Keratinocyte (primary cell): ENCODE data around the gene EBLN2. TPM values are rescaled to one million over a fixed set of nuclear protein-coding genes. Genes with fewer than 3 reads are reported as not detected.

ENCODE experiments used
- DNase-seq: peaks from one replicate; pipeline ENCODE4 v3.0.0-alpha.2; 2011; ENCODE audit warnings: low read depth, missing footprints, low spot score
- FAIRE-seq: peaks from 2 replicates; lab custom pipeline; 2011; peaks lifted over from hg19 to GRCh38; lab: Jason Lieb, UNC
- H2AFZ ChIP-seq: 2 replicates; pipeline ENCODE4 v1.6.0; 2012; ENCODE audit warnings: low read length, control low read depth, inconsistent platforms; ENCODE audit not compliant: control insufficient read depth
- H3K27ac ChIP-seq: 2 replicates; pipeline ENCODE4 v1.5.1; 2011; ENCODE audit warnings: low read length; ENCODE audit not compliant: control insufficient read depth, insufficient read depth
- H3K27me3 ChIP-seq: 3 replicates; pipeline ENCODE4 v1.6.0; 2011; ENCODE audit warnings: low read length; ENCODE audit not compliant: control insufficient read depth, insufficient read depth; ENCODE audit errors: extremely low read depth
- H3K36me3 ChIP-seq, 2 experiments: 2 replicates in 1 of 2; 3 replicates in 1 of 2; pipeline ENCODE4 v1.5.1; 2011; ENCODE audit warnings: low read length in 2 of 2, mild to moderate bottlenecking in 1 of 2; ENCODE audit not compliant: control insufficient read depth in 2 of 2, insufficient read depth in 2 of 2; ENCODE audit errors: extremely low read depth in 1 of 2
- H3K4me1 ChIP-seq: 3 replicates; pipeline ENCODE4 v1.5.1; 2011; ENCODE audit warnings: low read length; ENCODE audit not compliant: control insufficient read depth, insufficient read depth; ENCODE audit errors: extremely low read depth
- H3K4me2 ChIP-seq: 3 replicates; pipeline ENCODE4 v1.6.0; 2011; ENCODE audit warnings: low read depth, low read length; ENCODE audit not compliant: control insufficient read depth, insufficient read depth; ENCODE audit errors: extremely low read depth
- H3K4me3 ChIP-seq, 3 experiments: fragments of 200-600 bp in 1 of 3; sonication (generic) in 1 of 3; 2 replicates in 2 of 3; 3 replicates in 1 of 3; pipeline ENCODE4 v1.5.1; 2011 to 2016; ENCODE audit warnings: low read length in 3 of 3, mild to moderate bottlenecking in 3 of 3, control low read depth in 2 of 3, inconsistent platforms in 1 of 3, low read depth in 1 of 3, mixed read lengths in 1 of 3, mixed run types in 1 of 3, moderate library complexity in 1 of 3; ENCODE audit not compliant: control insufficient read depth in 2 of 3, insufficient read depth in 2 of 3; ENCODE audit errors: extremely low read depth in 1 of 3
- H3K79me2 ChIP-seq: 2 replicates; pipeline ENCODE4 v1.6.0; 2012; ENCODE audit warnings: low read length; ENCODE audit not compliant: control insufficient read depth, insufficient read depth
- H3K9ac ChIP-seq: 3 replicates; pipeline ENCODE4 v1.6.0; 2011; ENCODE audit warnings: low read length; ENCODE audit not compliant: control insufficient read depth, insufficient read depth; ENCODE audit errors: extremely low read depth
- H3K9me1 ChIP-seq: 3 replicates; pipeline ENCODE4 v1.6.0; 2011; ENCODE audit warnings: low read length; ENCODE audit not compliant: control insufficient read depth, insufficient read depth; ENCODE audit errors: extremely low read depth
- H3K9me3 ChIP-seq: 2 replicates; pipeline ENCODE4 v1.5.1; 2012; ENCODE audit warnings: low read depth, low read length; ENCODE audit not compliant: control insufficient read depth
- H4K20me1 ChIP-seq: 3 replicates; pipeline ENCODE4 v1.6.0; 2011; ENCODE audit warnings: low read length; ENCODE audit not compliant: control insufficient read depth, insufficient read depth; ENCODE audit errors: extremely low read depth
- CTCF ChIP-seq, 3 experiments: IDR thresholded peaks in 1 of 3; conservative IDR thresholded peaks in 1 of 3; optimal IDR thresholded peaks in 1 of 3; 2 replicates in 2 of 3; 3 replicates in 1 of 3; pipeline versions ENCODE3 to v1.5.1; 2011; ENCODE audit warnings: low read length in 3 of 3, mild to moderate bottlenecking in 3 of 3, moderate library complexity in 2 of 3, control low read depth in 1 of 3, inconsistent platforms in 1 of 3; ENCODE audit not compliant: insufficient read depth in 2 of 3; ENCODE audit errors: extremely low read depth in 1 of 3
- EZH2 ChIP-seq: IDR thresholded peaks from one replicate; pipeline ENCODE4 v1.6.1; 2012; ENCODE audit warnings: inconsistent platforms, mild to moderate bottlenecking, low read length, moderate library complexity
- dilution Hi-C: fragments of 300-500 bp; cut with MboI; formaldehyde crosslinking; loops from one replicate; pipeline ENCODE4 v1.7.0; 2020; ENCODE audit warnings: low sequenced_read_pairs; ENCODE audit not compliant: extremely low pct_ligation_motif_present
- polyA plus RNA-seq, 5 experiments: library from polyadenylated mRNA; depleted of rRNA in 3 of 5; stranded (reverse) in 3 of 5; stranded (forward) in 1 of 5; unstranded in 1 of 5; fragments of >200 nt; gene quantifications; 1 replicate in 1 of 5; 2 replicates in 3 of 5; 3 replicates in 1 of 5; pipeline versions ENCODE4 v1.2.1 to v1.2.3, GENCODE V29; 2011 to 2012; ENCODE audit warnings: missing spikeins in 2 of 5, low read depth in 1 of 5, low replicate concordance in 1 of 5

EBLN2 gene
- polyA plus RNA-seq, 1 donor (not counting 4 experiments of a cell fraction or from before 2014, with no cell fraction given) = 4.0 TPM

GRCh38 chr3:73031573-73032103 is 29.8 kb upstream of the EBLN2 start:
- dilution Hi-C loops = no loop called here
- DNase-seq (no peak), FAIRE-seq (no peak)
- Histone ChIP-seq H3K4me2 (no peak overlapping the region), H3K4me3 (no peak overlapping the region), H3K27ac (no peak overlapping the region), H3K9ac (no peak overlapping the region), H3K27me3 (no peaks in the 10 kb centered on the region), H3K4me1 (peaks cover 32% of the 10 kb centered on the region), H3K9me1 (peaks cover 4% of the 10 kb centered on the region), H3K36me3 (no peaks in the 10 kb centered on the region), H2AFZ (no peak overlapping the region), H3K9me3 (no peaks in the 10 kb centered on the region), H4K20me1 (peaks cover 38% of the 10 kb centered on the region), H3K79me2 (peaks cover 96% of the 10 kb centered on the region)
- TF ChIP-seq EZH2 (no peak), CTCF (optimal IDR thresholded peaks at IDR 0.05 in 1 of 3, IDR thresholded peaks at IDR 0.05 in 1 of 3, conservative IDR thresholded peaks at IDR 0.05 in 1 of 3; ENCODE audit: extremely low read depth in 1 of 3, insufficient read depth in 2 of 3, low read length in 3 of 3) (no peak)

GRCh38 chr3:73036694-73037591 is 24.5 kb upstream of the EBLN2 start:
- dilution Hi-C loops = no loop called here
- Histone ChIP-seq H3K27me3 (no peaks in the 10 kb centered on the region), H3K9ac (no peak overlapping the region), H3K79me2 (peaks cover 100% of the 10 kb centered on the region), H4K20me1 (peaks cover 22% of the 10 kb centered on the region), H3K27ac (peak overlapping the region; percentile 32), H3K9me3 (no peaks in the 10 kb centered on the region), H3K36me3 (no peaks in the 10 kb centered on the region), H3K4me1 (peaks cover 26% of the 10 kb centered on the region), H2AFZ (no peak overlapping the region), H3K9me1 (no peaks in the 10 kb centered on the region), H3K4me2 (peak overlapping the region; percentile 46), H3K4me3 (no peak overlapping the region)
- no peak for TF ChIP-seq CTCF (optimal IDR thresholded peaks at IDR 0.05 in 1 of 3, IDR thresholded peaks at IDR 0.05 in 1 of 3, conservative IDR thresholded peaks at IDR 0.05 in 1 of 3; ENCODE audit: extremely low read depth in 1 of 3, insufficient read depth in 2 of 3, low read length in 3 of 3)
- no peak for TF ChIP-seq EZH2
- DNase-seq (no peak), FAIRE-seq (peak; percentile 46)
